GM23338 (cell line): ENCODE results near the gene CHCT1. TPM values are rescaled to one million over a fixed set of nuclear protein-coding genes. Genes with fewer than 3 reads are reported as not detected.

ENCODE experiments used
- ATAC-seq: fragments of 200-7000 bp; cut with Tn5 transposase; 3 replicates; pipeline ENCODE4 v1.9.1; 2020
- DNase-seq: peaks from one replicate; pipeline ENCODE4 v3.0.0-alpha.2; 2015; ENCODE audit warnings: low spot score
- H2AFZ ChIP-seq: fragments of 200-600 bp; sonication (generic); 2 replicates; pipeline ENCODE4 v1.8.0; 2016; ENCODE audit warnings: antibody characterized with exemption, mild to moderate bottlenecking, moderate library complexity
- H3F3A ChIP-seq: fragments of 200-600 bp; sonication (generic); replicated peaks from 2 replicates; pipeline ENCODE4 v1.8.0; 2017; ENCODE audit warnings: antibody characterized with exemption, mixed run types, low read depth
- H3K27ac ChIP-seq: fragments of 200-600 bp; sonication (generic); 2 replicates; pipeline ENCODE4 v1.6.1; 2016; ENCODE audit warnings: low read depth
- H3K27me3 ChIP-seq: fragments of 200-600 bp; sonication (generic); 2 replicates; pipeline ENCODE4 v1.8.0; 2016; ENCODE audit warnings: mild to moderate bottlenecking, mixed run types, moderate library complexity; ENCODE audit not compliant: insufficient read depth
- H3K36me3 ChIP-seq: fragments of 200-600 bp; sonication (generic); 2 replicates; pipeline ENCODE4 v1.8.0; 2016; ENCODE audit warnings: mild to moderate bottlenecking; ENCODE audit not compliant: insufficient read depth
- H3K4me1 ChIP-seq: fragments of 200-600 bp; sonication (generic); 2 replicates; pipeline ENCODE4 v1.8.0; 2016; ENCODE audit warnings: mild to moderate bottlenecking, moderate library complexity; ENCODE audit not compliant: insufficient read depth
- H3K4me2 ChIP-seq: fragments of 200-600 bp; sonication (generic); 2 replicates; pipeline ENCODE4 v1.7.1; 2017; ENCODE audit warnings: mixed run types
- H3K4me3 ChIP-seq: fragments of 200-600 bp; sonication (generic); 2 replicates; pipeline ENCODE4 v1.6.1; 2016; ENCODE audit warnings: mixed run types
- H3K79me2 ChIP-seq: fragments of 200-600 bp; sonication (generic); replicated peaks from 2 replicates; pipeline ENCODE4 v1.8.0; 2017; ENCODE audit warnings: mild to moderate bottlenecking; ENCODE audit not compliant: insufficient read depth
- H3K9me2 ChIP-seq: fragments of 200-600 bp; sonication (generic); 2 replicates; pipeline ENCODE4 v1.8.0; 2017; ENCODE audit not compliant: insufficient read depth
- H4K20me1 ChIP-seq: fragments of 200-600 bp; sonication (generic); replicated peaks from 2 replicates; pipeline ENCODE4 v1.8.0; 2017; ENCODE audit warnings: mild to moderate bottlenecking; ENCODE audit not compliant: insufficient read depth
- H3K27ac Mint-ChIP-seq: 2 replicates; pipeline ENCODE4 v1.8.0; 2020; ENCODE audit warnings: inconsistent platforms, mild to moderate bottlenecking, moderate library complexity, mixed read lengths
- H3K27me3 Mint-ChIP-seq: 3 replicates; pipeline ENCODE4 v1.8.0; 2022; ENCODE audit warnings: low read depth, mild to moderate bottlenecking, moderate library complexity, mixed read lengths, inconsistent platforms; ENCODE audit not compliant: insufficient read depth, poor library complexity
- H3K36me3 Mint-ChIP-seq: 3 replicates; pipeline ENCODE4 v1.8.0; 2021; ENCODE audit warnings: low read depth, mild to moderate bottlenecking, inconsistent platforms, moderate library complexity, mixed read lengths
- H3K4me1 Mint-ChIP-seq: 3 replicates; pipeline ENCODE4 v1.8.0; 2020; ENCODE audit warnings: mild to moderate bottlenecking, inconsistent platforms, mixed read lengths
- H3K4me3 Mint-ChIP-seq: 3 replicates; pipeline ENCODE4 v1.8.0; 2021; ENCODE audit warnings: moderate library complexity, mild to moderate bottlenecking, inconsistent platforms, mixed read lengths
- H3K9me3 Mint-ChIP-seq: 3 replicates; pipeline ENCODE4 v1.8.0; 2020; ENCODE audit warnings: moderate library complexity, mild to moderate bottlenecking, inconsistent platforms, mixed read lengths
- CREB1 ChIP-seq: fragments of 250-450 bp; sonication (Bioruptor Pico); IDR thresholded peaks from 2 replicates; pipeline ENCODE4 v1.5.0; 2020; ENCODE audit warnings: low read depth, mild to moderate bottlenecking, moderate library complexity
- EZH2 ChIP-seq: fragments of 200-600 bp; sonication (generic); IDR thresholded peaks from one replicate; pipeline ENCODE4 v1.8.0; 2017; ENCODE audit warnings: antibody characterized with exemption, mild to moderate bottlenecking, low read depth; ENCODE audit not compliant: unreplicated experiment
- EZH2phosphoT487 ChIP-seq: fragments of 200-600 bp; sonication (generic); IDR thresholded peaks from one replicate; pipeline ENCODE4 v1.8.1; 2018; ENCODE audit warnings: antibody characterized with exemption; ENCODE audit not compliant: unreplicated experiment
- JUNB ChIP-seq: IDR thresholded peaks from one replicate; pipeline ENCODE4 v1.6.1; 2016; ENCODE audit warnings: antibody characterized with exemption; ENCODE audit not compliant: unreplicated experiment
- NANOG ChIP-seq: IDR thresholded peaks from 2 replicates; pipeline ENCODE4 v1.6.1; 2016; ENCODE audit warnings: antibody characterized with exemption, borderline replicate concordance
- POLR2AphosphoS5 ChIP-seq: IDR thresholded peaks from 2 replicates; pipeline ENCODE4 v1.6.1; 2016; ENCODE audit warnings: antibody characterized with exemption, low read depth
- STAT1 ChIP-seq: IDR thresholded peaks from one replicate; pipeline ENCODE4 v1.6.1; 2016; ENCODE audit warnings: antibody characterized with exemption; ENCODE audit not compliant: unreplicated experiment
- ZNF114 ChIP-seq: fragments of 250-450 bp; sonication (Bioruptor Pico); IDR thresholded peaks from 2 replicates; pipeline ENCODE4 v1.5.0; 2020; ENCODE audit warnings: mild to moderate bottlenecking, moderate library complexity
- ZNF331 ChIP-seq: fragments of 250-450 bp; sonication (Bioruptor Pico); IDR thresholded peaks from 2 replicates; pipeline ENCODE4 v1.5.0; 2020; ENCODE audit warnings: low read depth, mild to moderate bottlenecking, moderate library complexity
- long read RNA-seq: library from polyadenylated mRNA; unstranded; transcript quantifications from one replicate; pipeline ENCODE4 v2.0.0, GENCODE V29; 2020; ENCODE audit not compliant: unreplicated experiment
- polyA plus RNA-seq: library from polyadenylated mRNA; unstranded; fragments of >200 nt; fragmentation: Nextera tagmentation; extraction: Ambion mirVana; gene quantifications from 2 replicates; pipeline ENCODE4 v1.2.1, GENCODE V29; 2016
- total RNA-seq: library from RNA; depleted of rRNA; stranded (reverse); fragments of >200 nt; shearing (Covaris generic); gene quantifications from 2 replicates; pipeline ENCODE4 v1.2.3, GENCODE V29; 2014; rRNA removed
- TF ChIP-seq, protein P1 (sequence below): fragments of 250-450 bp; sonication (Bioruptor Pico); IDR thresholded peaks from 2 replicates; pipeline ENCODE4 v1.5.0; 2020; ENCODE audit warnings: mild to moderate bottlenecking, moderate library complexity
- TF ChIP-seq, protein P2 (sequence below), 2 experiments: fragments of 200-600 bp in 1 of 2; sonication (generic) in 1 of 2; conservative IDR thresholded peaks; 2 replicates each; pipeline versions ENCODE4 v1.5.1 to v1.6.1; 2016 to 2017; ENCODE audit warnings: antibody characterized with exemption in 2 of 2, low read depth in 2 of 2, mild to moderate bottlenecking in 2 of 2, moderate library complexity in 1 of 2
- TF ChIP-seq, protein P3 (sequence below): IDR thresholded peaks from one replicate; pipeline ENCODE4 v1.6.1; 2018; ENCODE audit warnings: antibody characterized with exemption; ENCODE audit not compliant: unreplicated experiment
- TF ChIP-seq, protein P4 (sequence below): IDR thresholded peaks from 2 replicates; pipeline ENCODE4 v1.6.1; 2016; ENCODE audit warnings: antibody characterized with exemption

CHCT1 gene
- total RNA-seq = not detected in 2 replicates
- polyA plus RNA-seq = 0.61 TPM in 1 of 2 replicates, not detected in the other
- long read RNA-seq = 0 reads

DNA sequence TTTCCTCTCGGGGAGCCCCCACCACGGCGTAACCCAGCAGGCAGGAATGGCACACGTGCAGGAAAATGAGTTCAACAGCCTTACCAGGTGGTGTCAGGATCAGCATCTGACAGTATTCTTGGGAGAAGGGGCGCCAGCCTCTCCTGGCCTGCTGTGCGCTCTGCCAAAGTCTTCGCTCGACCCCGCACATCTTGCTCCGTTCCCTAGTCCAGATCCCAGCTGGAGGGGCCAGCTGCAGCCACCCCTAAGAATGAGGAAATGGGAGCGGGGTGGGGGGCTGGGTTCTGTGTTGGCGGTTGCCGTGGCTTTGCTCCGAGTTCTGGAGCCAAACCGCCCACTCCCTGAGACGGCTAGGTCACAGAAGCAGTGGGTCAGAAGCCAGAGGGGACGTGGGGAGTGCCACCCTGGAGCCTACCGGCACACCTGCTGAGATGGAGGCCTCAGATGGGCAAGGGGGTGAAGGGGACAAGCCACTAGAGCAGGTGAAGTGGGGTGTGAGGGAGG lies at the start of gene CHCT1:
CHCT1 (plus strand) TSS at position 328 of the 504 bp plus-strand sequence; CDS start at position 432, 104 bp downstream.
- no peak within 1 kb of the TSS for H3K27ac ChIP-seq
- H3K36me3 ChIP-seq = no peaks in the 10 kb centered on the region; the same call in 1 of the 2 replicates
- ATAC-seq (peak; percentile 40), DNase-seq (peak; percentile 59)
- no peaks in the 10 kb centered on the region; the same call in 2 of the 3 replicates for H3K9me3 Mint-ChIP-seq
- no peaks in the 10 kb centered on the region for H3K79me2 ChIP-seq
- no peaks in the 10 kb centered on the region for H4K20me1 ChIP-seq
- H3K4me2 ChIP-seq = peak within 1 kb of the TSS; percentile 95
- peak within 1 kb of the TSS; percentile 70 for H3K4me3 Mint-ChIP-seq
- peak within 1 kb of the TSS; percentile 100 for H2AFZ ChIP-seq
- H3F3A ChIP-seq = peaks cover 10% of the 10 kb centered on the region
- no peaks in the 10 kb centered on the region for H3K9me2 ChIP-seq
- H3K27me3 ChIP-seq = peaks cover 15% of the 10 kb centered on the region
- no peak within 1 kb of the TSS for H3K27ac Mint-ChIP-seq
- peaks cover 9% of the 10 kb centered on the region for H3K4me1 ChIP-seq
- peaks cover 16% of the 10 kb centered on the region for H3K4me1 Mint-ChIP-seq
- H3K4me3 ChIP-seq = peak within 1 kb of the TSS; percentile 73
- H3K36me3 Mint-ChIP-seq = no peaks in the 10 kb centered on the region
- TF ChIP-seq CREB1 (no peak), STAT1 (no peak), JUNB (no peak), ZNF114 (no peak), EZH2phosphoT487 (no peak), POLR2AphosphoS5 (no peak), NANOG (no peak), EZH2 (no peak), ZNF331 (CRISPR knock-in tag) (no peak)
- TF ChIP-seq, protein P1, sequence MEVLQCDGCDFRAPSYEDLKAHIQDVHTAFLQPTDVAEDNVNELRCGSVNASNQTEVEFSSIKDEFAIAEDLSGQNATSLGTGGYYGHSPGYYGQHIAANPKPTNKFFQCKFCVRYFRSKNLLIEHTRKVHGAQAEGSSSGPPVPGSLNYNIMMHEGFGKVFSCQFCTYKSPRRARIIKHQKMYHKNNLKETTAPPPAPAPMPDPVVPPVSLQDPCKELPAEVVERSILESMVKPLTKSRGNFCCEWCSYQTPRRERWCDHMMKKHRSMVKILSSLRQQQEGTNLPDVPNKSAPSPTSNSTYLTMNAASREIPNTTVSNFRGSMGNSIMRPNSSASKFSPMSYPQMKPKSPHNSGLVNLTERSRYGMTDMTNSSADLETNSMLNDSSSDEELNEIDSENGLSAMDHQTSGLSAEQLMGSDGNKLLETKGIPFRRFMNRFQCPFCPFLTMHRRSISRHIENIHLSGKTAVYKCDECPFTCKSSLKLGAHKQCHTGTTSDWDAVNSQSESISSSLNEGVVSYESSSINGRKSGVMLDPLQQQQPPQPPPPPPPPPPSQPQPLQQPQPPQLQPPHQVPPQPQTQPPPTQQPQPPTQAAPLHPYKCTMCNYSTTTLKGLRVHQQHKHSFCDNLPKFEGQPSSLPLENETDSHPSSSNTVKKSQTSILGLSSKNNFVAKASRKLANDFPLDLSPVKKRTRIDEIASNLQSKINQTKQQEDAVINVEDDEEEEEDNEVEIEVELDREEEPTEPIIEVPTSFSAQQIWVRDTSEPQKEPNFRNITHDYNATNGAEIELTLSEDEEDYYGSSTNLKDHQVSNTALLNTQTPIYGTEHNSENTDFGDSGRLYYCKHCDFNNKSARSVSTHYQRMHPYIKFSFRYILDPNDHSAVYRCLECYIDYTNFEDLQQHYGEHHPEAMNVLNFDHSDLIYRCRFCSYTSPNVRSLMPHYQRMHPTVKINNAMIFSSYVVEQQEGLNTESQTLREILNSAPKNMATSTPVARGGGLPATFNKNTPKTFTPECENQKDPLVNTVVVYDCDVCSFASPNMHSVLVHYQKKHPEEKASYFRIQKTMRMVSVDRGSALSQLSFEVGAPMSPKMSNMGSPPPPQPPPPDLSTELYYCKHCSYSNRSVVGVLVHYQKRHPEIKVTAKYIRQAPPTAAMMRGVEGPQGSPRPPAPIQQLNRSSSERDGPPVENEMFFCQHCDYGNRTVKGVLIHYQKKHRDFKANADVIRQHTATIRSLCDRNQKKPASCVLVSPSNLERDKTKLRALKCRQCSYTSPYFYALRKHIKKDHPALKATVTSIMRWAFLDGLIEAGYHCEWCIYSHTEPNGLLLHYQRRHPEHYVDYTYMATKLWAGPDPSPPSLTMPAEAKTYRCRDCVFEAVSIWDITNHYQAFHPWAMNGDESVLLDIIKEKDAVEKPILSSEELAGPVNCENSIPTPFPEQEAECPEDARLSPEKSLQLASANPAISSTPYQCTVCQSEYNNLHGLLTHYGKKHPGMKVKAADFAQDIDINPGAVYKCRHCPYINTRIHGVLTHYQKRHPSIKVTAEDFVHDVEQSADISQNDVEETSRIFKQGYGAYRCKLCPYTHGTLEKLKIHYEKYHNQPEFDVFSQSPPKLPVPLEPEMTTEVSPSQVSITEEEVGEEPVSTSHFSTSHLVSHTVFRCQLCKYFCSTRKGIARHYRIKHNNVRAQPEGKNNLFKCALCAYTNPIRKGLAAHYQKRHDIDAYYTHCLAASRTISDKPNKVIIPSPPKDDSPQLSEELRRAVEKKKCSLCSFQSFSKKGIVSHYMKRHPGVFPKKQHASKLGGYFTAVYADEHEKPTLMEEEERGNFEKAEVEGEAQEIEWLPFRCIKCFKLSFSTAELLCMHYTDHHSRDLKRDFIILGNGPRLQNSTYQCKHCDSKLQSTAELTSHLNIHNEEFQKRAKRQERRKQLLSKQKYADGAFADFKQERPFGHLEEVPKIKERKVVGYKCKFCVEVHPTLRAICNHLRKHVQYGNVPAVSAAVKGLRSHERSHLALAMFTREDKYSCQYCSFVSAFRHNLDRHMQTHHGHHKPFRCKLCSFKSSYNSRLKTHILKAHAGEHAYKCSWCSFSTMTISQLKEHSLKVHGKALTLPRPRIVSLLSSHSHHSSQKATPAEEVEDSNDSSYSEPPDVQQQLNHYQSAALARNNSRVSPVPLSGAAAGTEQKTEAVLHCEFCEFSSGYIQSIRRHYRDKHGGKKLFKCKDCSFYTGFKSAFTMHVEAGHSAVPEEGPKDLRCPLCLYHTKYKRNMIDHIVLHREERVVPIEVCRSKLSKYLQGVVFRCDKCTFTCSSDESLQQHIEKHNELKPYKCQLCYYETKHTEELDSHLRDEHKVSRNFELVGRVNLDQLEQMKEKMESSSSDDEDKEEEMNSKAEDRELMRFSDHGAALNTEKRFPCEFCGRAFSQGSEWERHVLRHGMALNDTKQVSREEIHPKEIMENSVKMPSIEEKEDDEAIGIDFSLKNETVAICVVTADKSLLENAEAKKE (CRISPR knock-in tag) = no peak
- TF ChIP-seq, protein P2, sequence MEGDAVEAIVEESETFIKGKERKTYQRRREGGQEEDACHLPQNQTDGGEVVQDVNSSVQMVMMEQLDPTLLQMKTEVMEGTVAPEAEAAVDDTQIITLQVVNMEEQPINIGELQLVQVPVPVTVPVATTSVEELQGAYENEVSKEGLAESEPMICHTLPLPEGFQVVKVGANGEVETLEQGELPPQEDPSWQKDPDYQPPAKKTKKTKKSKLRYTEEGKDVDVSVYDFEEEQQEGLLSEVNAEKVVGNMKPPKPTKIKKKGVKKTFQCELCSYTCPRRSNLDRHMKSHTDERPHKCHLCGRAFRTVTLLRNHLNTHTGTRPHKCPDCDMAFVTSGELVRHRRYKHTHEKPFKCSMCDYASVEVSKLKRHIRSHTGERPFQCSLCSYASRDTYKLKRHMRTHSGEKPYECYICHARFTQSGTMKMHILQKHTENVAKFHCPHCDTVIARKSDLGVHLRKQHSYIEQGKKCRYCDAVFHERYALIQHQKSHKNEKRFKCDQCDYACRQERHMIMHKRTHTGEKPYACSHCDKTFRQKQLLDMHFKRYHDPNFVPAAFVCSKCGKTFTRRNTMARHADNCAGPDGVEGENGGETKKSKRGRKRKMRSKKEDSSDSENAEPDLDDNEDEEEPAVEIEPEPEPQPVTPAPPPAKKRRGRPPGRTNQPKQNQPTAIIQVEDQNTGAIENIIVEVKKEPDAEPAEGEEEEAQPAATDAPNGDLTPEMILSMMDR (conservative IDR thresholded peaks at IDR 0.05; ENCODE audit: low read depth in 2 of 2) = no peak
- TF ChIP-seq, protein P3, sequence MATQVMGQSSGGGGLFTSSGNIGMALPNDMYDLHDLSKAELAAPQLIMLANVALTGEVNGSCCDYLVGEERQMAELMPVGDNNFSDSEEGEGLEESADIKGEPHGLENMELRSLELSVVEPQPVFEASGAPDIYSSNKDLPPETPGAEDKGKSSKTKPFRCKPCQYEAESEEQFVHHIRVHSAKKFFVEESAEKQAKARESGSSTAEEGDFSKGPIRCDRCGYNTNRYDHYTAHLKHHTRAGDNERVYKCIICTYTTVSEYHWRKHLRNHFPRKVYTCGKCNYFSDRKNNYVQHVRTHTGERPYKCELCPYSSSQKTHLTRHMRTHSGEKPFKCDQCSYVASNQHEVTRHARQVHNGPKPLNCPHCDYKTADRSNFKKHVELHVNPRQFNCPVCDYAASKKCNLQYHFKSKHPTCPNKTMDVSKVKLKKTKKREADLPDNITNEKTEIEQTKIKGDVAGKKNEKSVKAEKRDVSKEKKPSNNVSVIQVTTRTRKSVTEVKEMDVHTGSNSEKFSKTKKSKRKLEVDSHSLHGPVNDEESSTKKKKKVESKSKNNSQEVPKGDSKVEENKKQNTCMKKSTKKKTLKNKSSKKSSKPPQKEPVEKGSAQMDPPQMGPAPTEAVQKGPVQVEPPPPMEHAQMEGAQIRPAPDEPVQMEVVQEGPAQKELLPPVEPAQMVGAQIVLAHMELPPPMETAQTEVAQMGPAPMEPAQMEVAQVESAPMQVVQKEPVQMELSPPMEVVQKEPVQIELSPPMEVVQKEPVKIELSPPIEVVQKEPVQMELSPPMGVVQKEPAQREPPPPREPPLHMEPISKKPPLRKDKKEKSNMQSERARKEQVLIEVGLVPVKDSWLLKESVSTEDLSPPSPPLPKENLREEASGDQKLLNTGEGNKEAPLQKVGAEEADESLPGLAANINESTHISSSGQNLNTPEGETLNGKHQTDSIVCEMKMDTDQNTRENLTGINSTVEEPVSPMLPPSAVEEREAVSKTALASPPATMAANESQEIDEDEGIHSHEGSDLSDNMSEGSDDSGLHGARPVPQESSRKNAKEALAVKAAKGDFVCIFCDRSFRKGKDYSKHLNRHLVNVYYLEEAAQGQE = no peak
- TF ChIP-seq, protein P4, sequence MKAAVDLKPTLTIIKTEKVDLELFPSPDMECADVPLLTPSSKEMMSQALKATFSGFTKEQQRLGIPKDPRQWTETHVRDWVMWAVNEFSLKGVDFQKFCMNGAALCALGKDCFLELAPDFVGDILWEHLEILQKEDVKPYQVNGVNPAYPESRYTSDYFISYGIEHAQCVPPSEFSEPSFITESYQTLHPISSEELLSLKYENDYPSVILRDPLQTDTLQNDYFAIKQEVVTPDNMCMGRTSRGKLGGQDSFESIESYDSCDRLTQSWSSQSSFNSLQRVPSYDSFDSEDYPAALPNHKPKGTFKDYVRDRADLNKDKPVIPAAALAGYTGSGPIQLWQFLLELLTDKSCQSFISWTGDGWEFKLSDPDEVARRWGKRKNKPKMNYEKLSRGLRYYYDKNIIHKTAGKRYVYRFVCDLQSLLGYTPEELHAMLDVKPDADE = no peak
- H3K27me3 Mint-ChIP-seq = peaks cover 5% of the 10 kb centered on the region
